NCI-H2107 (cell line): ENCODE results near the gene TCF12.

Experiments used
- DNase-seq: peaks from one replicate; lab custom pipeline; 2025; lab: John Stamatoyannopoulos, UW

The TCF12 gene

DNA sequence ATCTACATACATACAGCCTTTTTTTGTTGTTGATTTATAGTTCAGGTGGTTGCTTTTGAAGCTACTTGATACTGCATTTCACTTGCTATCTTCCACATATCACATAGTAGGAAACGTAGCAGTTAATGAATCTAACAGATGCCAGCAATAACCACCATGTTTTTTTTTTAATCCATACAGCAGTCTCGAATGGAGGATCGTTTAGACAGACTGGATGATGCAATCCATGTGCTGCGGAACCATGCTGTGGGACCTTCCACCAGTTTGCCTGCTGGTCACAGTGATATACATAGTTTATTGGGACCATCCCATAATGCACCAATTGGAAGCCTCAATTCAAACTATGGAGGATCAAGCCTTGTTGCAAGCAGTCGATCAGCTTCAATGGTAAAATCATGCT lies 334.6 kb downstream of the TCF12 start:
- no peak for DNase-seq

DNA sequence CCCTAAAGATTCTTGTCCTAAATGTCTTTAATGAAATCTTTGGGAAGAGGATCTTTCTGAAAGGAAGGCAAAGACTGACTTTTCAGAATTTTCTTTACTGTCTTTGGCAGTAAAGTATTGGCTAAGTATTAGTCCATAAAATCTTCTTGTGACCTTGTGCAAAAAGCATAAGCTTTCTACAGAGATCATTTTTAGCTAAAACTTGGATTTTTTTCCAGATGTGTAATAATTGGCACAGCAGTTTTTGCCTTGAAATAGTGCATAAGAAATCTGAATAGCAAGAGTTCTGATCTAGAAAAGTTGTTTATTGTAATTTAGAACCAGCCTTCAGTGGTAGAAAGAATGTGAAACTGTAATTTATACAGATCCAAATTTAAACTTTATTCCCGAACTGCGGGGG lies 335.1 kb downstream of the TCF12 start:
- no peak for DNase-seq

DNA sequence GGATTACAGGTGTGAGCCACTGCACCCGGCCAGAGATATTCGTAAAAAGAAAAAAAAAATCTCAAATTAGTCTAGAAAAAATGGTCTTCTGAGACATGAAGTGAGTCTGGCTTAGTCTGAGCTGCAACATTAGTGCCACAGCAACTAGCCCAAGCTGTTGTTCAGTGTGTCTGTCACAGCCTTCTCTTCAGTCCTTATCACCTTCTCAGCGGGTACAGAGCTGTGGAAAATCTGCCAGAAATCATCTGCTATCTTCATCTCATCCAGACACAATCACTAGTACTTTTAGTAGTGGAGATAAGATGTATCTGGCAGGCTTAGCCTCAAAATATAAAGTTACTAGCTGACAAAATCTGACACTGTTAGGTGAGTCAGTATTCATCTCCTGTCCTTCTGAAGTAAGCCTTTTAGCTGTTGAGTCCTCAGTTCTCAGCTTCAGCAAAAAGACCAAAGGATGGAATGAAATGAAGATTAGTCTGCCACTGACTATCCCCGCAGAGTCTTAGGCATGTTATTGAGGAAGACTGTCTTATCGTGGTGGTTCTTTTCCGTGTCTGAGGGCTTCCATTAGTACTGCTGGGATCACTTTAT lies 337.4 kb downstream of the TCF12 start:
- DNase-seq = no peak

DNA sequence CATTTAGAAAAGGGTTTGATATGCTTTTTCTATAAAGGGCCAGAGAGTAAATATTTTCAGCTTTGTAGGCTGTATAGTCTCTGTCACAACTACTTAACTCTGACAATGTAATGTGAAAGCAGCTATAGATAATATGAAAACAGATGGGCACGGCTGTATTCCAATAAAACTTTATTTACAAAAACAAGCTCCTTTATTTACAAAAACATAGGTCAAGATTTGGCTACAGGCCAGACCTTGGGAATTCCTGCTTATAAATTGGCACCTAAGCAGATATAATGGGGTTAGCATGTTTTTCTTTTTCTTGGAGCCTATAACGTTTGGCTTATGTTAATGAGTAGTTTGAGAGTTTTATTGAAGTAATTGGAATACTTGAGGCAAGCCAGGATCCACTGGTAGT lies 338.5 kb downstream of the TCF12 start:
- no peak for DNase-seq

DNA sequence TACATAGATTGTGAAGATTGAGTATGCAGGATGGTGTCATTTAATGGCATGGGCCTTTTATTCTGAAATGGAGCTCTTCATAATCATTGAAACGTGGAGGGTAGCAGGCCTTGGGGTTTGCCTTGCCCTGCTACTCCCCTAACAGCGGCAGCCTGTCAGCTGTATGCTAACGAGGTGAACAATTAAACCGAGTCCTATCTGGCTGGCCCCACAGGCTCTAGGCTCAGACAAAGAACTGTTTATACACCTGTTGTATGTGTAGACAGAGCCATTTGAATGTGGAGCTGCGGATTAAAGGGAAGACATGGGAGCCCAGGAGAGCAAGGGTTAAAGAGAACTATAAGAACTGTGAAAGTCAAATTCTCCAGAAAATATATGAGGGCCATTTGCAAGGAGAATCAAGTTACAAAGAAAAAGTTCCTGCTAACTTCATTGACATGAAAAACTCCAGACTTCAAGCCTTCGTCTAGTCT lies 341.2 kb downstream of the TCF12 start:
- DNase-seq = peak; percentile 76

DNA sequence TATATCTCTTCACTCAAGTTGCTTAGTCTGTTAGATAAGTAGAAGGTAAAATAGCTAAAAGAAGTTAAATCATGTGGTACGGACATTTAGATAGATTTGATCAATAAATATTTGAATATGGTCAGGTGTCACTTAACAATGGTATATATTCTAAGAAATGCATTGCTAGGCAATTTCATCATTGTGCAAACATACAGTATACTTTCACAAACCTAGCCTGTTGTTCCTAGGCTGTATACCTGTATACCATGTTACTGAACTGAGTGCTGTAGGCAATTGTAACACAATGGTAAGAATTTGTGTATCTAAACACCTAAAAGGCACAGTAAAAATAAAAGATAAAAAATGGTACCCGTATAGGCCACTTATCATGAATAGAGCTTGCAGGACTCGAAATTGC lies 345.1 kb downstream of the TCF12 start:
- DNase-seq = no peak

DNA sequence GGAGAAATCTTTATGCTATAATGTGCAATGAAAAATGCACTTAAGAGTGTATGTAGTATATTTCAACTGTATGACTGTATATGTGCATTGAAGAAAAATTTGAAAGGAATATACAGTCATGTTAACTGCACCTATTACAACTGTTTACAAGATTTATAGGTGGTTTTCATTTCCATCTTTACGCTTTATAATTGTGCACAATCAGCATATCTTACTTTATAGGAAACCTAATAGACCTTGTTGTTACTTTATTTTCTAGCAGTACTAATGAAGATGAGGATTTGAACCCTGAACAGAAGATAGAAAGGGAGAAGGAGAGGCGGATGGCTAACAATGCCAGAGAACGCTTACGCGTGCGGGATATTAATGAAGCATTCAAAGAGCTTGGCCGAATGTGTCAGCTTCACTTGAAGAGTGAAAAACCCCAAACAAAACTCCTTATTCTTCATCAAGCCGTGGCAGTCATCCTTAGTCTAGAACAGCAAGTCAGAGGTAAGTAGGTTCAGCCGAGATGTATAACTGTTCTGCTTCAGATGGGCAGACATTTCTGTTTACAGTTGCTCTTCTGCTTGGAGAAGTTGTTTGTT lies 354.4 kb downstream of the TCF12 start:
- no peak for DNase-seq

DNA sequence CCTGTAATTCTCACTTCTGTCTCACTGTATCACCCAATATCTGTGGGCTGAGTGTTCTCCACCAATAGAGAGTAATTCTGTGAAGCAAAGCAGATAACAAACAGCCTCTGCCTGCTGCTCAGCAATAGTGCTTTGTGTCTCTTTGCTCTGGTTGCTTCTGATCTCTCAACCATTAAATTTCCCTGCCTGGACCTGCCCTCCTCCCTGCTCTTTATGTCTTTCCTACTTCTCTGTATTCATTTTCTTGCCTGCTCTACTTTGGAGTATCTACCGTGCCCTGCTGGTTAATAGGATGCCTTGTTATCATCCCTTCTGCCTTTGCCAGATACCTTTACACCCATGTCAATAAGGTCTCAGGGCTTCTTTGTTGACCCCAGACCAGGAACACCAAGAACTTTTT lies 355.0 kb downstream of the TCF12 start:
- DNase-seq = no peak

DNA sequence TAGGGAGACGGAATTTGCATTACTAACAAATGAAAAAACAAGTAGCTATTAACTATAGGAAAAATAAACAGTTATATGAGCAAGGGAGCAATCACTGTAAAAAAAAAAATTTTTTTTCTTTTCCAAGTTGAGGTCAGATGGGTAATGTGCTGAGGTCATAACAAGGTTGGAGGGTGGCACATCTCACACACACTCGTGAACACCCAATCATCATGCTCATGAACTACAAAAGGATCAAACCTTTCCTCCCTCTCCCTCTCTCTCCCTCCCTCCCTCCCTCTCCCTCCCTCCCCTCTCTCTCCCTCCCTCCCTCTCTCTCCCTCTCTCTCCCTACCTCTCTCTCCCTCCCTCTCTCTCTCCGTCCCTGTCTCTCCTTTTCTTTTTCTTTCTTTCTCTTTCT lies 360.0 kb downstream of the TCF12 start:
- no peak for DNase-seq

DNA sequence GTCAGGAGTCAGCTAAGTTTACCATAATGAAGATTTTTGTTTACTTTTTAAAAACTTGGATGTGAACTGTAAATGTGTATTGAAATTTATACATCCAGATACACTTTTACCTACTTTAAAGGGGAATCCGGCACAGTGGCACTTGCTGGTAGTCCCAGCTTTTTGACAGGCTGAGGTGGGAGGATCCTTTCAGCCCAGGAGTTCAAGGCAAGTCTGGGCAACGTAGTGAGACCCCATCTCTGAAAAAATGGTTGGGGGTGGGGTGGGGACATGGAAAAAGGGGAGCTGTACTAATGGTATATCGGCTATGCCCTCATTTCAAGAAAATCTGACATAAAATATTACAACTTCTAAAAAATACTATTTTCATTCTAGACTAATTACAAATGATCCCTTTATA lies 362.0 kb downstream of the TCF12 start:
- DNase-seq = no peak

DNA sequence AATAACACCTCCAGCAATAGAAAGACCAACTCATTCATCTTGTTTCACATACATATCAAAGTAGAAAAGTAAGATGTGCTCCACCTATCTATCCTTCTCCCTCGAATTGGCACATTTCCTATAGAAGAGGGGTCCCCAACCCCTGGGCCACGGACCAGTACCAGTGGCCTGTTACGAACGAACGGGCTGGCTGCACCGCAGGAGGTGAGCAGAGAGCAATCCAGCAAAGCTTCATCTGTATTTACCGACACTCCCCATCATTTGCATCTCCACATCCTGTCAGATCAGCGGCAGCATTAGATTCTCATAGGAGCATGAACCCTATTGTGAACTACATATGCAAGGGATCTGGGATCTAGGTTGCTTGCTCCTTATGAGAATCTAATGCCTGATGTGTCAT lies 362.9 kb downstream of the TCF12 start:
- no peak for DNase-seq

DNA sequence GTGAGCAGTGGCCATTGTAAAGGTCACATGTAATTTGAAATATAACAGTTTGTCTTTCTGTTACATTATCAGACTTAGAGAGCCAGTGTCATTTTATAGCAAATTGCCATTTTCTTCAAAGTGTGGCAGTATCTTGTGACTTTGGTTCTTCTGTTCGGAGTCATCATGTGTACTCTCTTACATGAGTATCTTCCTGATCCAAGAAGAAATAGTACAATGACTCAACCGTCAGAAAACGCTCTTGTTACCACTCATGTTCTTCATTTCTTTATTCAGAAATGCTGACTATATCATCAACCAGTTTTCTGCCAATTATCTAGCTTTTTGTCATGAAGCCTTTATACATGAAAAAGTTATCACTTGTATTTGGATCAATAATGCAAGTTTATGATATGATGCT lies 364.2 kb downstream of the TCF12 start:
- DNase-seq = no peak

DNA sequence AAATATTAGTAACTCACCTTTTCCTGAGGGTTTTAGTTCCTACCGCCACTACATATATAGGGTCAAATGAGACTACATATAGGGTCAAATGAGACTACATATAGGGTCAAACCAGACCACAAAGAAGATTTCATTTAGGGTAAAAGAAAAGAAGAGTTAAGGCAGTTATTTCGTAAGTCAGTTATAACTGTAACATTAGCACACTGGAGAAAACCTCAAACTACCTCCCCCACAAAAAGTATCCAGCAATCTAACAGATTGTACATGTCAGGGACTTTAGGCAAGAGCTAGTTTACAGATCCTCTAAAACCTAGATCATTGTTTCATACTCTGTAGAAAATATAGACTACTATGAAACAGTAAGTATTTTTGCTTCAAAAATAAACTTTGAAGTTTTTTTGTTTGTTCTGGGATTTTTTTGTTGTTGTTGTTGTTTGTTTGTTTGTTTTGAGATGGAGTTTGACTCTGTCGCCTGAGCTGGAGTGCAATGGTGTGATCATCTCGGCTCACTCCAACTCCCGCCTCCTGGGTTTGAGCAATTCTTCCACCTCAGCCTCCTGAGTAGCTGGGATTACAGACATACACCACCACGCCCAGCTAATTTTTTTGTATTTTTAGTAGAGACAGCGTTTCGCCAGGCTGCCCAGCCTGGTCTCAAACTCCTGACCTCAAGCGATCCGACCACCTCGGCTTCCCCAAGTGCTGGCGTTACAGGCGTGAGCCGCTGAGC lies 365.5 kb downstream of the TCF12 start:
- no peak for DNase-seq

DNA sequence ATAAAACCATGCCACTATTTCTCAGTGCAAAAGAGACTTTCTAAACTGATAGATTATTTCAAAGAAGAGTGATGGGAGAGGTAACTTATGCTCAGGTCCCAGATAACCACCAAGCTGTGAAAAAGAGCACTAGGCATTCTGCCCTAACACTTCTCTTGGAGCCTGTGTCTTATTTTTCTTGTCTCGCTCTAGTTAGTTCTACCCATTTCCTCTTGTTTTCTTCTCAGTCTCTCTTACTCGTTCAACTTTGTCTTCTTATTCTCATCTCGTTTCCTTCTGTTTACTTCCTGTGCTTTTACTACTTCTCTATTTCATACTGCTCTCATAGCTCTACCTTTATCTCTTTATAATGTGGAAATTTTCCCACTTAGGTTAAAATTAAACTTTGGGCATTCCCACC lies 366.1 kb downstream of the TCF12 start:
- no peak for DNase-seq

DNA sequence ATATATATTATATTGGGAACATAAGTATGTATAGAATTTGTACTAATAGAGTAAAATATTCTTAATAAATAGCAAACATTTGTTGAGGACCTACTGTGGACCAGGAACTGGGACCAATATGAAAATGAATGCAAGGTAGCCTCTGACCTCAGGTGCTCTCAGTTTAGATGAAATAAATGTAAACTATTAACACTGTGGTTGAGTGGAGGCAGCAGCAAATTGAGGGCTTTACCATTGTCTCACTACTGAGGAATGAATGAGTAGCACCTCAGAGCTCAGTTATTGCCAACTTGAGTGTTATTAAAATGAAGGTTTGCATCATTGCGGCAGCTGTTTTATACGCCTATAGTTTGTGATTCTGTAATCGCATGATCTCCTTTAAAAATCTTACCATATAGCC lies 366.9 kb downstream of the TCF12 start:
- no peak for DNase-seq

DNA sequence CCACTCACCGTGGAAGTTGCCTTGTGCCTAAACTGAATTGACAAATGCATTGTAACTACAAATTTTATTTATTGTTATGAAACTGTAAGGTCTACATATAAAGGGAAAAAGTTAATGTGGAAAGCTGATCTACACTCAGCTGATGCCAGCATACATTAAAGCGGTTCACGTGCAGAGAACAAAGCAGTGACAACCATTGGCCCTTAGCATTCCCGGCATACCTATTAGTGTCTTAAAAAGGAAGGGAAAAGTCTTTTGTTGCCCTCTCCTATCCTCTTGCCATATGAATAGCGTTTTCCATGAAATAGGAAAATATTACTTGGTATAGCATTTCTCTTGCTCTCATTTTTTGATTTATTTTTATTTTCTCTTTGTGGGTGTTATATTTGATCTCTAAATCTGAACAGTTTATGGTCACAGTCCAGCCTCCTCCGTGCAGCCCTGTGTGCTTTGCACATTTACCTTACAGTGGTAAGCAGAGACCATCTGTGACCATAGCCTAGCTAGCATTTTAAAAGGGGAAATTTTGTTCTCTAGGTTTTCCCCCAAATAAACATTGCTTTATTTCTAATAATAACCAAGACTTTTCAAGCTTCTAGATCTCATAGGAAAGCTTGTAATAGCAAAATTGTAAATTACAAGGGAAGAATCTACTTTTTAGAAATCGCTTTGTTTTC lies 368.1 kb downstream of the TCF12 start:
- no peak for DNase-seq

DNA sequence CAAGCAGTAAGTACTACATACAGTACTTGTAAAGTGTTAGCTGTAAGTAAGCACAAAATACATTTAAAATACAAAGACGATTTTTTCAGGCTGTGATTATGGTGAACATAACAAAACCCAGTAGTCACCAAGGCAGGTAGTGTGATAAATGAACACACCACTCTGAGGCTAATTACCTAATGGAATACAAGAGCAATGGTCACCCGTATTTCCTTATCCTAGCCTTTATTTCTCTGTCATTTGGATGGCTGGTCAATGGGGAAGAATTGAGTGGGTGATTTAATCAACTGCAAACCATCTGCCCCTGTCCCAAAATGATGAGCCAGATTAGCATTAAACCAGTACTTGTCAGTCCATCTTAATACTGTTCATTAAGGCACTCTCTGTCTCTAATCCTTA lies 368.7 kb downstream of the TCF12 start:
- DNase-seq = no peak

DNA sequence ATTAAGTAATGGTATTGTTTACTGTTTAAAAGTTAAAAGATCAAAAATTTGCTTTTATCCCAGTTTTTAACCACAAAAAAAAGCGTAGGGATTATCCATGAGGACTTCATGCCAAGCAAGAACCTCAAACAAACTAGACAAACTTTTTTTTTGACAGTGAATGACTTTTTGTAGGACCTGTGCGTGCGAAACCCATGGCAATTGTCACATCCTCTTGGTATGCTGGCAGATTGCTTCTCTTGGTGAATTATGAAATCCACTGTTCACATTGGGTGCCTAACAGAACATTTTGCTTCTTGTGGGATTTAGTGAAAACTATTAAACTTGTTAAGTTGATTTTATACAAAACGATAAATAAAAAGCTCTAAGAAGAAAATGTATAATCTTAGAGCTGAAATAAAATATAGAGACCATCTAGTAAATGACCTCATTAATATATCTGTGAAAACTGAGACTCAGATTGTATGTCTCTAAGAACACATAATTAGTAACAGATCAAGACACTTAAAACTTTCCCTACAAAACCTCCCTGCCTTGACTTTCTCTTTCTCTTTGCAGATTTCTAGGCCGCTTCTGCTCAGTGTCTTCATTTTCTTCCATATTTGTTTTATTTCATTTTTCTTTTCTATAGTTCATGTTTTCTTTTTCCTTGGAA lies 370.6 kb downstream of the TCF12 start:
- no peak for DNase-seq

DNA sequence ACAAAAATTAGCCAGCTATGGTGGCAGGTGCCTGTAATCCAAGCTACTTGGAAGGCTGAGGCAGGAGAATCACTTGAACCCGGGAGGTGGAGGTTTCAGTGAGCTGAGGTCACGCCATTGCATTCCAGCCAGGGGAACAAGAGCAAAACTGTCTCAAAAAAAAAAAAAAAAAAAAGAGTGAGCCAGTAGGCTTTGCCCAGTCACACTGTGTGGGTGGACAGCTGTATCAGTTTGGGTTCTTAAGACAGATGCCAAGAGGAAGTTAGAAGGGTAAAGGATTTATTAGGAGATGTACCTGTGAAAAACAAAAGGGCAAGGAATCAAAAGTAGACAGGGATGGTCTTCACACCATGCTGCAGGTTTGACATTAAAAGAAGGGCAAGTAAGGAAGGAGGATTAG lies 371.7 kb downstream of the TCF12 start:
- DNase-seq = no peak

DNA sequence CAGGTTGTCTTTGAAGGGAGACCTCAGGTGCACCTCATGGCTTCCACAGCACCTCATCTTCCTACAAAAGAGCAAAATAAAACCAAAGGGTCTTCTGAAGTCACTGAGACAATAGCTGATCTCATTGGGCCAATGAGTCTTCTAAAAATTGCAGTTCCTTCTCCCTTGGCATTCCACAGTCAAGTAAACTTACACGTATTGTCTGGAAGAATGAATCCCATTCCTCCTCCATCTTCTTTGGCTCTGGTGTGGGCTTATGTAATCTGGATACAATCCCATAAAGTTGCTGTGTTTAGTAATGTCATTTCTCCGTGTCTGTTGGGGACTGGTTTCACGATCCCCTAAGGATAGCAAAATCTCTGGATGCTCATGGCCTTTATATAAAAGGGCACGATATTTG lies 372.4 kb downstream of the TCF12 start:
- DNase-seq = no peak

DNA sequence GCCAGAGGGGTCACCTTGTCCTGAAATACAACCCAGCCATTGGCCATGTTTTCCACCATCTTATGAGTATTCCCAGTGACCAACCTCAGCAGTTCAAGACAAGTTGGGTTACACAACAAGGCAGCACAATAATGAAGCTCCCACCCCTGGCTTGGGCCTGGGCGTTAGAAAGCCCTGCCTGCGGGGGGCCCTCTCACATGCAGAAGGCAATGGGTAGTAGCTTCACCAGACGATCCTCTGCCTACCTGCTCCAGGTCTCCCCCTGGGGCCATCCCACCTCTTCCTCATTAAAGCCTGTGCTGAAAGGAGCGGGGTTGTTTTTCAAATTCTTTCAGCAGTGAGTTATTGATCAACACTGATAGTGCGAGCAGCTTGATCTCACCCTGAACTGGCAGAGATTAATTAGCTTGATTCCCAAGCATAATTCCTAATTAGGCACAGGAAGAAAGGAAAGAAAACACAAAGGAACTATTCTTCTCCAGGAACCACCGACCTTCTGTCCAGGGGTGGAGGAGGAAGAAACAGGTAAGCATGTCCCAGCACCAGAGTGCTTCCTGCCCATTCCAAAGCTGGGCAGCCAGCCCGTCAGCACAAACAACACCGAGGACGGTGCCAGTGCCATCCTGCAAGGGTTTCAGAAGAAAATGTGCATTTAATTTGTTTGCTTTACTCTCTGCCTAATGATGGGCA lies 378.2 kb downstream of the TCF12 start:
- DNase-seq = no peak

DNA sequence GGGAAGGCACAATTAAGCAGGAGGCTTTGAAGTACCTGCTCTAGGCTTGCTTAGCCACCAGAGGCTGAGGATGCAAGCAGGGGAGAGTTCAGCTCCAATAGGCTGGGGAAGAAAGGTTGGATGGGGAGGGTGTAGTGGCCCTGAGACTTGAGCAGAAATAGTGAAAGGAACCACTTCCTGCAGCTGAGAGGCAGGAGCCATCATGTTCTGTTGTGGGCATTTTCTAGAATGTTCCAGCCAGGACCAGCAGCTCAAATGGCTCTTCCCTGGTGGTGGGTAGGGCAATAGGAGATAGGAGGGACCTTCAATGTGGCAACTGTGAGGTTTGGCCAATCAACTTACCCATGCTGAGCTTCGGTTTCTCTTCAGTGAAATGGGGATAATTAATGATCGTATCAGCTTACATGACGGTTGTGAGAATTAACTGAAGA lies 378.7 kb downstream of the TCF12 start:
- DNase-seq = no peak
